ENCODE measurements around the gene MEOX2.

DNA sequence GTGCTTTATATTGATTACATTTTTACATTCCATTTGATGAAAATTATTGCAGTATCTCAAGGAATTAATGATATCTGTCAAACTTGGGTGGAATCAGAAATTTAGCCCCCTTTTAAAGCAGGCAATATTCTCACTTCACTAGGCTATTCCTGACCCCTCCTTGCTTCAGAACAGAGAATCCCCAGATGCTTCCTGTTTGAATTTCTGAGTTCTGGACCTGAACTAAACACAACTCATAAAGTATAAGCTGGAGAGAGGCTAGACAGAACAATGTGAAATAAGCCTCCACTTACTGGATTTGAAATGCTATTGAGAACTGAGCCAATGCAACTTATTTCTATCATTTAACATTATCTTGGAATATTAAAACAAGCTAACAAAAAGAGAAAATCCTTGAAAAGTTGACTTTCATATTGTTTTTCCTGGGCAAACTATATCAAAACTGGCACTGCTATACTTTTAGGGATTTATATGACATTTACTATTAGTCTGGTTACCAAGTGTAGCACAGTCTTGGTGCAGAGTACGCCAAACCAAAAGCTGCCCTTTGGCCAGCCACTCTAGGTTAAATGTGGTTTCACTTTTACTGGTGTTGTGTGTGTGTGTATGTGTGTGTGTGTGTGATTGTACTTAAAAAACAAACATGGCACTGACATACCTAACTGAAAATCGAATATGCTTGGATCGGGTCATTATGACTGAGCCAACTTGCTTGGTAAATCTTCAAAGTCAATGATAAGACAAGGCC is 105.7 kb downstream of the MEOX2 start:
- no peak for TF ChIP-seq NFIC (IDR thresholded peaks at IDR 0.05; ENCODE audit: low read depth, low read length)
- TF ChIP-seq NFXL1 (IDR thresholded peaks at IDR 0.05; ENCODE audit: borderline replicate concordance): no peak
- TF ChIP-seq, protein P1, sequence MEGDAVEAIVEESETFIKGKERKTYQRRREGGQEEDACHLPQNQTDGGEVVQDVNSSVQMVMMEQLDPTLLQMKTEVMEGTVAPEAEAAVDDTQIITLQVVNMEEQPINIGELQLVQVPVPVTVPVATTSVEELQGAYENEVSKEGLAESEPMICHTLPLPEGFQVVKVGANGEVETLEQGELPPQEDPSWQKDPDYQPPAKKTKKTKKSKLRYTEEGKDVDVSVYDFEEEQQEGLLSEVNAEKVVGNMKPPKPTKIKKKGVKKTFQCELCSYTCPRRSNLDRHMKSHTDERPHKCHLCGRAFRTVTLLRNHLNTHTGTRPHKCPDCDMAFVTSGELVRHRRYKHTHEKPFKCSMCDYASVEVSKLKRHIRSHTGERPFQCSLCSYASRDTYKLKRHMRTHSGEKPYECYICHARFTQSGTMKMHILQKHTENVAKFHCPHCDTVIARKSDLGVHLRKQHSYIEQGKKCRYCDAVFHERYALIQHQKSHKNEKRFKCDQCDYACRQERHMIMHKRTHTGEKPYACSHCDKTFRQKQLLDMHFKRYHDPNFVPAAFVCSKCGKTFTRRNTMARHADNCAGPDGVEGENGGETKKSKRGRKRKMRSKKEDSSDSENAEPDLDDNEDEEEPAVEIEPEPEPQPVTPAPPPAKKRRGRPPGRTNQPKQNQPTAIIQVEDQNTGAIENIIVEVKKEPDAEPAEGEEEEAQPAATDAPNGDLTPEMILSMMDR (IDR thresholded peaks at IDR 0.05 in 2 of 3, conservative IDR thresholded peaks at IDR 0.05 in 1 of 3; ENCODE audit: control insufficient read depth in 2 of 3, extremely low read depth in 1 of 3, insufficient read depth in 1 of 3, low read depth in 3 of 3, low read length in 3 of 3): no peak
- no peak for TF ChIP-seq RAD21 (IDR thresholded peaks at IDR 0.05; ENCODE audit: insufficient read depth, low read depth, low read length)
- TF ChIP-seq ASH2L (IDR thresholded peaks at IDR 0.05; ENCODE audit: borderline replicate concordance, low read depth): no peak
- TF ChIP-seq EGR1 (IDR thresholded peaks at IDR 0.05; ENCODE audit: borderline replicate concordance in 1 of 2, low read depth in 2 of 2, low read length in 2 of 2): no peak
- TF ChIP-seq, protein P2, sequence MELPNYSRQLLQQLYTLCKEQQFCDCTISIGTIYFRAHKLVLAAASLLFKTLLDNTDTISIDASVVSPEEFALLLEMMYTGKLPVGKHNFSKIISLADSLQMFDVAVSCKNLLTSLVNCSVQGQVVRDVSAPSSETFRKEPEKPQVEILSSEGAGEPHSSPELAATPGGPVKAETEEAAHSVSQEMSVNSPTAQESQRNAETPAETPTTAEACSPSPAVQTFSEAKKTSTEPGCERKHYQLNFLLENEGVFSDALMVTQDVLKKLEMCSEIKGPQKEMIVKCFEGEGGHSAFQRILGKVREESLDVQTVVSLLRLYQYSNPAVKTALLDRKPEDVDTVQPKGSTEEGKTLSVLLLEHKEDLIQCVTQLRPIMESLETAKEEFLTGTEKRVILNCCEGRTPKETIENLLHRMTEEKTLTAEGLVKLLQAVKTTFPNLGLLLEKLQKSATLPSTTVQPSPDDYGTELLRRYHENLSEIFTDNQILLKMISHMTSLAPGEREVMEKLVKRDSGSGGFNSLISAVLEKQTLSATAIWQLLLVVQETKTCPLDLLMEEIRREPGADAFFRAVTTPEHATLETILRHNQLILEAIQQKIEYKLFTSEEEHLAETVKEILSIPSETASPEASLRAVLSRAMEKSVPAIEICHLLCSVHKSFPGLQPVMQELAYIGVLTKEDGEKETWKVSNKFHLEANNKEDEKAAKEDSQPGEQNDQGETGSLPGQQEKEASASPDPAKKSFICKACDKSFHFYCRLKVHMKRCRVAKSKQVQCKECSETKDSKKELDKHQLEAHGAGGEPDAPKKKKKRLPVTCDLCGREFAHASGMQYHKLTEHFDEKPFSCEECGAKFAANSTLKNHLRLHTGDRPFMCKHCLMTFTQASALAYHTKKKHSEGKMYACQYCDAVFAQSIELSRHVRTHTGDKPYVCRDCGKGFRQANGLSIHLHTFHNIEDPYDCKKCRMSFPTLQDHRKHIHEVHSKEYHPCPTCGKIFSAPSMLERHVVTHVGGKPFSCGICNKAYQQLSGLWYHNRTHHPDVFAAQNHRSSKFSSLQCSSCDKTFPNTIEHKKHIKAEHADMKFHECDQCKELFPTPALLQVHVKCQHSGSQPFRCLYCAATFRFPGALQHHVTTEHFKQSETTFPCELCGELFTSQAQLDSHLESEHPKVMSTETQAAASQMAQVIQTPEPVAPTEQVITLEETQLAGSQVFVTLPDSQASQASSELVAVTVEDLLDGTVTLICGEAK (IDR thresholded peaks at IDR 0.05; ENCODE audit: borderline replicate concordance): no peak
- TF ChIP-seq KAT2A (conservative IDR thresholded peaks at IDR 0.05; ENCODE audit: control insufficient read depth, low read depth, low read length): no peak
- TF ChIP-seq MTA2 (IDR thresholded peaks at IDR 0.05; ENCODE audit: low read depth): no peak
- TF ChIP-seq SP1 (IDR thresholded peaks at IDR 0.05; ENCODE audit: low read depth, low read length): no peak
- no peak for TF ChIP-seq CHD4 (IDR thresholded peaks at IDR 0.05)
- TF ChIP-seq, protein P3, sequence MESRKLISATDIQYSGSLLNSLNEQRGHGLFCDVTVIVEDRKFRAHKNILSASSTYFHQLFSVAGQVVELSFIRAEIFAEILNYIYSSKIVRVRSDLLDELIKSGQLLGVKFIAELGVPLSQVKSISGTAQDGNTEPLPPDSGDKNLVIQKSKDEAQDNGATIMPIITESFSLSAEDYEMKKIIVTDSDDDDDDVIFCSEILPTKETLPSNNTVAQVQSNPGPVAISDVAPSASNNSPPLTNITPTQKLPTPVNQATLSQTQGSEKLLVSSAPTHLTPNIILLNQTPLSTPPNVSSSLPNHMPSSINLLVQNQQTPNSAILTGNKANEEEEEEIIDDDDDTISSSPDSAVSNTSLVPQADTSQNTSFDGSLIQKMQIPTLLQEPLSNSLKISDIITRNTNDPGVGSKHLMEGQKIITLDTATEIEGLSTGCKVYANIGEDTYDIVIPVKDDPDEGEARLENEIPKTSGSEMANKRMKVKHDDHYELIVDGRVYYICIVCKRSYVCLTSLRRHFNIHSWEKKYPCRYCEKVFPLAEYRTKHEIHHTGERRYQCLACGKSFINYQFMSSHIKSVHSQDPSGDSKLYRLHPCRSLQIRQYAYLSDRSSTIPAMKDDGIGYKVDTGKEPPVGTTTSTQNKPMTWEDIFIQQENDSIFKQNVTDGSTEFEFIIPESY (IDR thresholded peaks at IDR 0.05): no peak
- TF ChIP-seq, protein P4, sequence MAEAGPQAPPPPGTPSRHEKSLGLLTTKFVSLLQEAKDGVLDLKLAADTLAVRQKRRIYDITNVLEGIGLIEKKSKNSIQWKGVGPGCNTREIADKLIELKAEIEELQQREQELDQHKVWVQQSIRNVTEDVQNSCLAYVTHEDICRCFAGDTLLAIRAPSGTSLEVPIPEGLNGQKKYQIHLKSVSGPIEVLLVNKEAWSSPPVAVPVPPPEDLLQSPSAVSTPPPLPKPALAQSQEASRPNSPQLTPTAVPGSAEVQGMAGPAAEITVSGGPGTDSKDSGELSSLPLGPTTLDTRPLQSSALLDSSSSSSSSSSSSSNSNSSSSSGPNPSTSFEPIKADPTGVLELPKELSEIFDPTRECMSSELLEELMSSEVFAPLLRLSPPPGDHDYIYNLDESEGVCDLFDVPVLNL (IDR thresholded peaks at IDR 0.05; ENCODE audit: low read depth, low read length): no peak

Measured in GM12878 (cell line).